Stimulated activated naive B cell treated with anti-CD40 and anti-IgM and Interleukin-4, amounts not matched to agents 10 μg/mL and 1 μg/mL and 100 μg/mL, for 72 hours (primary cell): ENCODE measurements around the gene EFHC1.

ENCODE experiments used
- ATAC-seq, 2 donors: fragments of 150-1000 bp; cut with Tn5 transposase; replicated peaks; 2 replicates each; pipeline ENCODE4 v1.10.0; 2021; ENCODE audit warnings: moderate library complexity in 1 of 2
- DNase-seq: peaks from one replicate; pipeline ENCODE4 v3.0.0; 2021
- H3K27ac Mint-ChIP-seq: one replicate; pipeline ENCODE4 v1.8.0; 2022; ENCODE audit warnings: mild to moderate bottlenecking, mixed read lengths
- H3K27me3 Mint-ChIP-seq, 2 donors: one replicate each; pipeline ENCODE4 v1.8.0; 2022; ENCODE audit warnings: mixed read lengths in 2 of 2
- H3K36me3 Mint-ChIP-seq, 2 donors: one replicate each; pipeline ENCODE4 v1.8.0; 2022; ENCODE audit warnings: mixed read lengths in 2 of 2, mild to moderate bottlenecking in 1 of 2
- H3K4me1 Mint-ChIP-seq, 2 donors: one replicate each; pipeline ENCODE4 v1.8.0; 2022; ENCODE audit warnings: mixed read lengths in 2 of 2, mild to moderate bottlenecking in 1 of 2
- H3K4me3 Mint-ChIP-seq, 2 donors: one replicate each; pipeline ENCODE4 v1.8.0; 2022; ENCODE audit warnings: mild to moderate bottlenecking in 2 of 2, mixed read lengths in 2 of 2, moderate library complexity in 1 of 2
- H3K9me3 Mint-ChIP-seq, 2 donors: one replicate each; pipeline ENCODE4 v1.8.0; 2022; ENCODE audit warnings: mixed read lengths in 2 of 2, mild to moderate bottlenecking in 1 of 2

The EFHC1 gene

DNA sequence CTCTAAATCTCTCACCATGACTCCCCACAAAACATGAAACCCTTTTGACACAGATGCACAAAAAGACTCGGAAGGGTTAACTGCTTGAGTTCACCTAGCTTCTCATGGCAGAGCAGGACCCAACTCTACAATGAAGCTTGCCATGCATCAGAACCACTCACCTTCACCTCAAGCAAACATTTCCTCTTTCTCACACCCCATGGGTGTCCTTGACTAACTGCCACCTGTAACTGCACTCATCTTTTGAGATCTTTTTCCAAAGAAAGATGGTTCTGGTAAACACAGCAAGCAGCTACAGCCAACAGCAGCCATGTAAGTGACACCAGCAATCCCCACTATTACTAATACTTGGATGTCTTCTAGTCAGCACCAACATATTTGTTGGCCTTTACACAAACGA lies 76.5 kb downstream of the EFHC1 start:
- Mint-ChIP-seq H3K27me3 (no peaks in the 10 kb centered on the region), H3K4me1 (peaks cover 26 to 42% of the 10 kb centered on the region in 2 donors), H3K9me3 (peaks cover 0 to 4% of the 10 kb centered on the region in 2 donors), H3K27ac (peak overlapping the region; percentile 62), H3K4me3 (no peak overlapping the region), H3K36me3 (peaks cover 0 to 14% of the 10 kb centered on the region in 2 donors)
- no peak for DNase-seq
- no peak for ATAC-seq

DNA sequence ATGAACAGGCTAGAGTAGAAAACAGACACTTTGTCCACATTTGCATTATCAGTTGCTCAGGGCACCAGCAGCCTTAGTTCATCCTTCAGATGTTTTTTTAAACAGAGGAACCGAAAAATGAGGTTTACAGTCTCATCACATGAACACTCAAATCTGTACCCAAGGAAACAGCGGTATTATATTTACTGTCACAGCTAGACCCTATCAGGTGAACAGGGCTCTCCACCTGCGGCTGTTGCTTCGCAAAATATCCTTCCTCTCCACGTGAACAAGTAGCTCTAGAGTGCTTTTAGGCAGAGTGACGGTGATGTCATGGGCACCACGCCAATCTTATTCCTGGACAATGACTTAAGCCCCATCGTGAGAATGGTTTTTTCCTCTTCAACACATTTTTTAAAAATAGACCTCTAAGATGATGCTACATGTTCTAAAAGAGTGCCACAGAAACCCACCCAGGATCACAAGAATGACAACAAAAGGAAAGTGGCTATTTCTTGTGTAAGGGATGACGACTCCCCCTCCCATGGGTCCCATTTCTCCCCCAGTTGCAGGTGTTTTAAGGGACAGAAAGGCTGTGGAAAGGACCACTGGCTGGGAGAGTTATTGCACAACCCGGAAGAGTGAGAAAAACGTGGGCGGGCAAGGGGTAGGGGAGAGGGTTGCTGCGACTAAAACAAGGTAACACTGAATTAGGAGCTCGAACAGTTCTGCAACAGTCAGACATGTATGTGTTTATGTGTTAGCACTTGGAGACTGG lies 77.7 kb downstream of the EFHC1 start:
- Mint-ChIP-seq H3K36me3 (peaks cover 3 to 17% of the 10 kb centered on the region in 2 donors), H3K9me3 (peaks cover 0 to 4% of the 10 kb centered on the region in 2 donors), H3K4me3 (peak overlapping the region in 1 of 2 donors; percentile 22), H3K4me1 (peaks cover 24 to 39% of the 10 kb centered on the region in 2 donors), H3K27ac (peak overlapping the region; percentile 89), H3K27me3 (no peaks in the 10 kb centered on the region)
- peak; percentile 61 to 73 for ATAC-seq
- peak; percentile 34 for DNase-seq

DNA sequence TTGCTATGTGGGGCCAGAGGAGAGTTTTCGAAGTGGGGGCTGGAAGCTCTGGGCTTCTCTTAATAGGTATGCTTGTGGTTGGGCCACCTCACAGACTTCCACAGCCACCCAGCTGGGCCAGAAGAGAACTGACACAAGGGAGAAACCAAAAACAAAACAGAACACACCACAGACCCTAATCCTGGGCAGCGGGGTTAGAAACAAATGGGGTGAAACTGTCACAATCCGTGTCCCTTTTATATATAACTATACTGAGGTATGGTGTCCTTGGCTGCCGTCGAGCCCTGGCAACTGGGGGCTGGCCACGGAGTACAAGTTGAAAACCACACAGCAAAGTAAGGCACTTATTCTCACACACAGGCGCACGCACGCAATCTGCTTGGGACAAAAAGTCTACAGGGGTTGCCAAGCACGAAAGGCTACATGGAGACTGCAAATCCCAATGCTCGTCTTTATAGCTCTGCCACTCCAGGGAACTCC lies 78.4 kb downstream of the EFHC1 start:
- Mint-ChIP-seq H3K4me1 (peaks cover 22 to 31% of the 10 kb centered on the region in 2 donors), H3K36me3 (peaks cover 3 to 17% of the 10 kb centered on the region in 2 donors), H3K4me3 (peak overlapping the region in 1 of 2 donors; percentile 2), H3K27me3 (no peaks in the 10 kb centered on the region), H3K27ac (peak overlapping the region; percentile 89), H3K9me3 (peaks cover 0 to 4% of the 10 kb centered on the region in 2 donors)
- DNase-seq, result no peak
- ATAC-seq, result no peak

DNA sequence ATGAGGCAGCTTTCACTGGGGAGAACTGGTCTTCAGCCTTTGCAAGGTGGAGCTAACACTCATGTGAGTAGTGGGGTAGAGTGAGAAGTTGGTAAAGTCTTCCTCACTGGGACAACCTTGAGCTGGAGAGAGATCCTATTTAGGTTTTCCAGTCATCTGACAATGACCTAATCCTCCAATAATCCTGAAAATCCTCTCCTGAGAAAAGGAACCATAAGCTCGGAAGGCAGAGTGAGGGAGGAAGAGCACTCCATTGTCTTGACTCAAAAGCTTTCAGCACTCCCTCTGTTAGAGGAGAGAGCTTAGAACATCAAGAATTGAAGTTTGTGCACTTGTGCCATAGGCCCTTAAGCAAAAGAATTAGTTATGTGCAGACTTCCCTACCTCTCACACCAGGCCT lies 78.9 kb downstream of the EFHC1 start:
- H3K27ac Mint-ChIP-seq, result peak overlapping the region; percentile 89

DNA sequence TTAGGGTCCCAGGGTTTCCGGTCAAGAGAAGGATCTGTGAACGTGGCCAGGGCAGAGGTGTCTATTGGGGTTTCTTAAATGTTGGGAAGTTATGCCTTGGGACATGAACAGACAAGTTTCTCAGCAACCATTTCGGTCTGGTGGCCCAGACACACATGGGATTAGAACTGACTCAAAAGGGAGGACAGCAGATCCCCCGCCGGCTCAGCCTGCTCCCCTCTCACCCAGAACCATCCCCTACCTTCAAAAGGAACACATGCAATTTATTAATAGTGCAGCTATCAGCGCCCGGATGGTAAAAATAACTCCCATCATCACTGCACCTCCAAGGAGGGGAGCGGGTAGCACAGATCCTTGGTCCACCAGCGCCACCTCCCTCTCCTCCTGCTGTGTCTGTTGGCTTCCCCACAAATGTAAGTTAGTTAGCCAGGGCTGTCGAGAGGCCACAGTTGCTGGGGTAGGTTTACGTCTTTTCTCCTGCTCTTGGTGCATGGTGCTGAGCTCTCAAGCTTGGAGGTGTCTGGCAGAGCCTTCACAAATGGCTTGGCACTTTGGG lies 79.6 kb downstream of the EFHC1 start:
- Mint-ChIP-seq H3K27me3 (no peaks in the 10 kb centered on the region), H3K27ac (no peak overlapping the region), H3K4me3 (no peak overlapping the region), H3K36me3 (peaks cover 3 to 14% of the 10 kb centered on the region in 2 donors), H3K9me3 (peaks cover 0 to 2% of the 10 kb centered on the region in 2 donors), H3K4me1 (peaks cover 15 to 22% of the 10 kb centered on the region in 2 donors)
- DNase-seq, result no peak
- ATAC-seq, result no peak

More for the DNA sequence above, 78.9 kb downstream of the EFHC1 start:
- DNase-seq (no peak), ATAC-seq (no peak)
- H3K4me1 Mint-ChIP-seq, result peaks cover 17 to 27% of the 10 kb centered on the region in 2 donors
- no peak overlapping the region for H3K4me3 Mint-ChIP-seq
- H3K36me3 Mint-ChIP-seq, result peaks cover 3 to 20% of the 10 kb centered on the region in 2 donors
- H3K27me3 Mint-ChIP-seq, result no peaks in the 10 kb centered on the region
- H3K9me3 Mint-ChIP-seq, result peaks cover 0 to 4% of the 10 kb centered on the region in 2 donors

DNA sequence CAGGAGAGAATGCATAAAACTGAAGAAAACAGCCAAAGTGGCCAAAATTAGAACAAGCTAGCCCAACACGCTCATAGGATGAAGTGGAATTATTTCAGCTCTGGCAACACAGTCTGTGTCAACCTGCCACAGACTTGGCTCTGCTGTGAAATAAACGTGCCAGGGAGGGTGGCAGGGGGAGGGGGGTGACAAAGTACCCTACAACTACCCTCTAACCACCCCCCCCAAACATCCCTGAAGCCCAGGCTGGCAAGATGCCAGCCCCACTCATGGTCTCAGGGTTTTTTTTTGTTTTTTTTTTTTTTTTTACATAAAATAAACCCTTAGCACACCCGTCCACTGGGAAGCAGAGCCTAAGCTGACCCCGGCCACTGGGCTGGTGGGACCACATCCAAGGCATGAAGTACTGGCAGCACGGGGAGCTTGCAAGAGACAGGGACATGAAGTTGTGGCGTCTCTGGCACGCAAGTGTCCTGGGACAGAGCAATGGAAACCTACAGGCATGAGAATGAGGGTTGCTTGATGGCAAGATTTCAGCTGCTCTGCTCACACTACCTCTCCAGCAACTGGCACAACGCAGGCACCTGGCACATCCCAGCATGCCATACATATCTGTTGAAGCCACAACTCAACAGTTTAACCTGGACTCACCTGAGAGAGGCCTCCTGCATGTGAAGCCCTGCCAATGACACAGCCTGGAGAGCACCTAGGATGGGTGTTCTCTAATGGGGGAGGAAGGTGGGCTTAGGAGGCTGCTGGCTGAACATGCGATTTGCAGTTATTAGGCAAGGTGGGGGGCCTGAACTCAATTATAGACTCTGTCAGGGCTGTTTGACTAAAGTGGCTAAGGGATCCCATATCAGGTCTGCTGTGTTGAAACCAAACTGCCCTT lies 80.3 kb downstream of the EFHC1 start:
- Mint-ChIP-seq H3K4me3 (no peak overlapping the region), H3K27ac (no peak overlapping the region), H3K27me3 (no peaks in the 10 kb centered on the region), H3K36me3 (peaks cover 5 to 12% of the 10 kb centered on the region in 2 donors), H3K9me3 (no peaks in the 10 kb centered on the region), H3K4me1 (peaks cover 12 to 17% of the 10 kb centered on the region in 2 donors)
- DNase-seq, result no peak
- ATAC-seq, result no peak

DNA sequence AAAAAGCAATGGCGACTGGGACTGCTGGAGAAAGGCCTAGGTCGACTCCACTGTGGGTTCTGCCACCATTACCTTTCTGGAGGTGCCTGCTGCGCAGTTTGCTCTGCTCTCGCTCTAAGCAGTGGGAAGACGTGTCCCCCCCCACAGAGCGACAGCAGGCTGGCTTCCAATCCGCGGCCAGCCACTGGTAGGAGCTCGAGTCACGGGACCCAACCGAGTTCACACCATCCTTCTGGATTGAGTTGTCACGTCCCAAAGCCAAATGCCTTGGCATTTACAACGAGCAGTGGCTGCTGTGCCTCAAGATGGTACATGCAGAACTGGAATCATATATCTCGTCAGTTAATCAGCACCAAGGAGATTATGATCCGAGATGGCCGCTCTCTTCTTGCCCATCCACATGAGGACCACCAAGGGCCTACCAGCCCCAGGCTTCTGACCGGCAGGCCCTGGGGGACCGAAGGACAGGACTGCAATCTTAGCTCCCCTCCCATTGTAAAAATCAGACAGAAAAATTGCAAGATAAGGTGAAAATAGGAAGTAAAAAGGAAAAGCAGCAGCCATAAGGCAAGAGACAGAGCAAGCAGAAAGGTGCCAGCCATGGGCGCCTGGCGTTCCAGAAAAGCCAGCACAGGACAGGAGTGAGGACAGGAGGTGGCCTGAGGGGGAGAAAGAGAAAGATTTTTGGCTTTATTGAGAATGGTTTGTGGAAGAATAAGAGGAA lies 82.3 kb downstream of the EFHC1 start:
- Mint-ChIP-seq H3K36me3 (peaks cover 8 to 12% of the 10 kb centered on the region in 2 donors), H3K27me3 (no peaks in the 10 kb centered on the region), H3K4me3 (no peak overlapping the region), H3K9me3 (no peaks in the 10 kb centered on the region), H3K27ac (no peak overlapping the region), H3K4me1 (peaks cover 6 to 11% of the 10 kb centered on the region in 2 donors)
- DNase-seq (no peak), ATAC-seq (no peak)

DNA sequence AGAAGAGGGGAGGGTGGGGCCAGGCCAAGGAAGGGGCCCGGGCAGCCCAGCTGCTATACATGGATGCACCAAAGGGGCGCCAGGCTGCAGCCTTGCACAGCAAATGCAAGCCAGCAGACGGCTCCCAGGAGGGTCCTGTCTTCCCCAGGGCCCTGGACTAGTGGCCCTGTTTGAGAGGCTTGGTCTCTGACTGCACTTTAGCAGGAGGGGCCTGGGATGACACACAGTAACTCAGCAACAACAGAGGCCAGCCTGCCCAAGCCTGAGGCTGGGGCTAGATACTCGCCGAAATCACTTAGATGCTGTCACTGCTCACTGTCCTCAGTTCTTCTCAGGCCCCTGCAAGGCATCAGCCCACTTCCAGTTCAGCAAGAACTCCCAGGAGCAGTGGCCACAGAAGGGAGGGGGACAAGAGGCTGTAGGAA lies 83.2 kb downstream of the EFHC1 start:
- Mint-ChIP-seq H3K27ac (no peak overlapping the region), H3K27me3 (no peaks in the 10 kb centered on the region), H3K36me3 (peaks cover 16 to 21% of the 10 kb centered on the region in 2 donors), H3K9me3 (no peaks in the 10 kb centered on the region), H3K4me3 (no peak overlapping the region), H3K4me1 (peaks cover 0 to 3% of the 10 kb centered on the region in 2 donors)
- DNase-seq (no peak), ATAC-seq (no peak)

DNA sequence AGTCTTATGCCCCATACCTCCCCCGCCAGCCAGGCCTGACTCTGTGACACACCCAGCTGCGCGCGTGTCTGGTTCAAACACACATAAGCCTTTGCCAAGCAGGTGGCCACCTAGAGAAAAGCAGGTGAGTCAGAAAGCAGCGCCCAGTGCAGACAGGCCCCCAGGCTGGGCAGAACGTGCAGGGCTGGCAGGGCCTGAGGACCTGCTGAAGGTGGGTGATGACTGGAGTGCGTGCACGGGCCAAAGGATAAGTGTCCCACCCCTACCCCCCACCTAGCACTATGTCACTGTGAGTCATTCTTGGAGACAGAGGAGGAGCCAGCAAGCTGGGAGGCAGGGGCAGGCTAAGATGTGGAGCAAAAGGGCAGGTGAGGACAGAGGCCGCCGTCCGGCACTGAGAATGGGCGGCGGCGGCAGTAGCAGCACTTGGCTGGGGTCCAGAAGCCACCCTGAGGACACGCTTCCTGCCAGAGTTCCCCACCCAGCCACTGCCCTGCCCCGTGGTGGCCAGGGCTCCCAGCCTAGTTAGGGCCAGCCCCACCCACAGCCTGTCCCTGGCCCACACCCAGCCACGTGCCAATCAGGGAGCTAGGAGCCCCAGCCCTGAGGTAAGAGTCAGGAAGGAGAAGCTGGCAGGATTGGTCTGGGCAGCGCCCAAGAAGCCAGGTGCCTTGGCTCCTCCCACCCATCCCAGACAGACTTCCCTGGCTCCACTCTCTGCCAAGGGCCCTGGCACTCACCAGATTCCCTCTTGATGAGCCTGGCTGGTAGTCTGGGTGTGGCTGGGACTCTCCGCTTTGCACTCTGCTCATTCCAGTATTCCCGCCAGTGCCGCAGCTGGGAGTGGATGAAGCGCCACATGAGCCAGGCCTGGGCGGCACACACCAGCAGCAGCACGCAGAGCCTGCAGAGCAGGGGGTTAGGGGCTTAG lies 84.0 kb downstream of the EFHC1 start:
- Mint-ChIP-seq H3K9me3 (no peaks in the 10 kb centered on the region), H3K27ac (peak overlapping the region; percentile 25), H3K36me3 (peaks cover 17 to 28% of the 10 kb centered on the region in 2 donors), H3K27me3 (no peaks in the 10 kb centered on the region), H3K4me3 (no peak overlapping the region), H3K4me1 (no peaks in the 10 kb centered on the region)
- ATAC-seq (peak in 1 of 2 donors; percentile 12), DNase-seq (no peak)

DNA sequence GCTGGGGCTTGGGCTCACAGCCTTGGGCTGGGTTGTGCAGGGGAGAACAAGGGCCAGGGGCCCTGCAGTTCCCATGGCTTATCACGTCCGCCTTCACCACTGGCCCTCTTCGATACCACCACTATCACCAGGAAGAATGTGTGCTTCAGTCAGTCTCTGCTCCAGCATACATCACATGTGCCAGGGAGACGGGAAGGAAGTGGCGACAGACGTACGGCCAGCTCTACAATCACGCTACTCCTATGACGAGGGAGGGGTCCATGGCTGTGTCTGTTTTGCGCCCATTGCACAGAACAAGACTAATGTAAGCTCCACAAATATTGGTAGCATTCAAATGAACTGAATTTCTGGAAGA lies 84.6 kb downstream of the EFHC1 start:
- no peak overlapping the region for H3K4me3 Mint-ChIP-seq
- H3K36me3 Mint-ChIP-seq, result peaks cover 21 to 32% of the 10 kb centered on the region in 2 donors
- H3K4me1 Mint-ChIP-seq, result no peaks in the 10 kb centered on the region
- DNase-seq, result no peak
- H3K27ac Mint-ChIP-seq, result peak overlapping the region; percentile 20
- no peaks in the 10 kb centered on the region for H3K27me3 Mint-ChIP-seq
- ATAC-seq, result no peak
- H3K9me3 Mint-ChIP-seq, result no peaks in the 10 kb centered on the region

DNA sequence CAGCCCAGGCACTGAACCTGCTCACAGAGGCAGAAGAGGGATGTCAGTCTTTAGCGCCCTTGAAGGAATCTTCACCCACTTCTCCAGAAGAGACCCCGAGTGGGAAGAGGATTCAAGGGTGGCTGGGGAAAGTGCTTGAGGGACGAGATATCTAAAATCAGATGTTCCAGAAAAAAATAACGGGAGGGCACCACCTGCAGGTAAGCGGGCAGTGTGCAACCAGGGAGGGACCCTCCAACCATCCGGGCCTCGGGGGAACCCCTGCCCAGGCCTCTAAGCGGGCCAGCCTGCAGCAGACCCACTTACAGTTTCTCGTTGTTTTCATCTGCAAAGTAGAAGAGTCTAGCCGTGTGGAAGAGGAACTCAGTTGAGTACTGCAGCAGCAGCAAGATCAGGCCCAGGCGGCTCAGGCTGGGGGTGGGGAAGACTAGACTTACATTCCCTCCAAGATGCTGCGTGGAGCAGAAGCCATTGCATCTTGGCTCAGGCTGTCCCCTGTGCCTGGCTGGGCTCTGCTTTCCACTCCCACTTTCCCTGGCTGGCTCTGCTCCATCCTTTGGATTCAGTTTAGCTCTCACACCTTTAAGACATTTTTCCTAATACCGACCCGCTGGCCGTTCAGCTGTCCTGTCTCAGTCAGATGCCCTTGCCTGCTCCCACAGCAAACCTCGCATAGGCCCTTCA lies 85.7 kb downstream of the EFHC1 start:
- H3K27me3 Mint-ChIP-seq, result no peaks in the 10 kb centered on the region
- ATAC-seq (no peak), DNase-seq (no peak)
- peaks cover 21 to 35% of the 10 kb centered on the region in 2 donors for H3K36me3 Mint-ChIP-seq
- no peak overlapping the region for H3K27ac Mint-ChIP-seq
- no peak overlapping the region for H3K4me3 Mint-ChIP-seq
- H3K4me1 Mint-ChIP-seq, result no peaks in the 10 kb centered on the region
- no peaks in the 10 kb centered on the region for H3K9me3 Mint-ChIP-seq

DNA sequence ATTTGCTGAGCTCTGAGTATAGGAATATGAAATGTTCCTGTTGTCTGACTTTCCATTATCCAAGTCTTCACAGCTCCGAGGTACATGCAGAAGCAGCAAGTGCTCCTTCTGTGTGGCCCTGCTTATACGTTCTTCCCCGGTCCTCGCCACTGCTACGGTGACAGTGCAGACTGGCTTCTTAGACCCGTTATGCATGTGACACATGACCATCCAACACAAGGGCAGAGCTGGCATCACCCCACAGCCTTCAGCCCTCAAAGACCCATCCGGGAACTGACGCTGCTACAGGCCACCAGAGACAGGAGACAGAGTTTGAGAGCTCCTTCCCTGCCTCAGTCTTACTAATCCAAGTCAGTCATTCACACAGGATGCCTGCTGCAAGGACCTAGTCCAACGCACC lies 86.3 kb downstream of the EFHC1 start:
- Mint-ChIP-seq H3K27me3 (no peaks in the 10 kb centered on the region), H3K9me3 (no peaks in the 10 kb centered on the region), H3K36me3 (peaks cover 21 to 35% of the 10 kb centered on the region in 2 donors), H3K27ac (peak overlapping the region; percentile 43), H3K4me1 (no peaks in the 10 kb centered on the region), H3K4me3 (no peak overlapping the region)
- DNase-seq (no peak), ATAC-seq (no peak)
